ENCODE measurements around the gene DUSP28.

The DUSP28 gene

DNA sequence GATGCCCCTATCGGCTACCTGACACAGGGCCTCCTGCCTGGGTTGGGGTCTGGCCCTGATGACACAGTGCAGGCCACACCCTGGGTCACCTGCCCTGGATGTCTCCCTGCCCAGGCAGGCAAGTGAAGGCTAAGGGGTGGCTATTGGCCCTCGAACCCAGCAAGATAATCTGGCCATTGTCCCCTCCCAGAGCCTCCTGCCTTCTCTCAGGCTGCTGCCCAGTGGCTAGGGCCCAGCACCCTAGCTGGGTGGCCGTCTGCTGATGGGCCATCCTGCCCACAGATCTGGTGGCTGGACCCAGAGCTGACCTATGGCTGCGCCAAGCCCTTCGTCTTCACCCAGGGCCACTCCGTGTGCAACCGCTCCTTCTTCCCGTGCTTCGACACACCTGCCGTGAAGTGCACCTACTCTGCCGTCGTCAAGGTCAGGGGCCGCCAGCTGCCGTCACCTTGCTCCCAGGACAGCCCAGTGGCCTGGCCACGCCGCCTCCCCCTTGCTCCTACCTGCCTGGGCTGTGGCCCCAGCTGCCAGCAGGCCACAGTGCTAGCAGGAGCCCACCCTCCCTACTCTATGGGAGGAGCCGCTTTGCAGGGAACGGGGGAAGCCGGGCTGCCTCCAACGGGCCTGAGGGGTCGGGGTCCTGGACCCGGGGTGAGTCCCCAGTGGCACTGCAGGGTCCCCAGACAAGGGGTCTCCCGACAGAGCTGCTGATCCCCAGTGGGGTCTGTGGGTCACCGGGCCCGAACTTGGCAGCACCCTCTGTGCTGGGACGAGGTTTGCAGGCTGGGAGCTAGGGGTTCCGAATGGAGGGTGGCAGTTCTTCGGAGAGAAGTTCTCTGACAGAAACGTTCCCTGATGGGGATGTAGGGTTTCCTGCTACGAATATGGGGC, 12.2 kb downstream of the DUSP28 start:
- no peak for DNase-seq (ENCODE audit: low read depth)

DNA sequence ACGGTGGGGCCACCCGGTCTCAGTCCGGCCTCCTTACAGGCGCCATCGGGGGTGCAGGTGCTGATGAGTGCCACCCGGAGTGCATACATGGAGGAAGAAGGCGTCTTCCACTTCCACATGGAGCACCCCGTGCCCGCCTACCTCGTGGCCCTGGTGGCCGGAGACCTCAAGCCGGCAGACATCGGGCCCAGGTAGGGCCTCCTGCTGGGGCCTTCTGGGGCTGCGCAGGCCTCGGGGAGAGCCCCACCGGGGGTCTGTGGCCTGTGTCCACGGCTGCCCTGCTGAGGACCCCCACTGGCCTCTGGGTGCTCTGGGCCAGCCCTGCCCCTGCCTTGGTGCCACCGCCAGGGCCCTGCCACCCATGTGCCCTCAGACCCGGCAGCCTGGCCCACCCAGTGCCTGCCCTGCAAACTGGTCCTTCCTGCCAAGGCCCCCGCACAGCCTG, 12.9 kb downstream of the DUSP28 start:
- DNase-seq (ENCODE audit: low read depth), result no peak

DNA sequence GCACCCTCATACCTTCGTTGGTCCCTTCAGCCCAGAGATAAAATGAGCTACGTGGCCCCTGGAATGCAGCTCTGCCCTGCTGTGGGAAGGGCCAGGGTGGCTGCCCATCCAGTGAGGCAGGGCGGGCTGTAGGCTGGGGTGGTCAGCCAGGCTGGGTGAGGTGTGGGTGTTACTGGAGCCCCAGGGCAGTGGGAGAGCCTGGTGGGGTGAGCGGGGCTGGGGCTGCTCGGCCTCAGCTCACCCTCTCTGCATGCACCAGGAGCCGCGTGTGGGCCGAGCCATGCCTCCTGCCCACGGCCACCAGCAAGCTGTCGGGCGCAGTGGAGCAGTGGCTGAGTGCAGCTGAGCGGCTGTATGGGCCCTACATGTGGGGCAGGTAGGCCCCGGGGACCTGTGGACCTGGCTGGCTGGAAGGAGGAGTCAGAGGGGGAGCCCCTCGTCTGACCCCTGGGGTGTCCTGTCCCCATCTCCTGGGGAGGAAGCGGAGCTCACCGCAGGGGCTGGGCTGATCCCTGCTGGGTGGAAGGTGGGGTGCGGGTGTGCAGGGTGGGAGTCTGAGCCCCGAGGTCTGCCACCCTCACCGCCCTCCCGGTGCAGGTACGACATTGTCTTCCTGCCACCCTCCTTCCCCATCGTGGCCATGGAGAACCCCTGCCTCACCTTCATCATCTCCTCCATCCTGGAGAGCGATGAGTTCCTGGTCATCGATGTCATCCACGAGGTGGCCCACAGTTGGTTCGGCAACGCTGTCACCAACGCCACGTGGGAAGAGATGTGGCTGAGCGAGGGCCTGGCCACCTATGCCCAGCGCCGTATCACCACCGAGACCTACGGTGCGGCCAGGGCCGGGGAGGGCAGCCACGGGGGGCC, 13.6 kb downstream of the DUSP28 start:
- no peak for DNase-seq (ENCODE audit: low read depth)

DNA sequence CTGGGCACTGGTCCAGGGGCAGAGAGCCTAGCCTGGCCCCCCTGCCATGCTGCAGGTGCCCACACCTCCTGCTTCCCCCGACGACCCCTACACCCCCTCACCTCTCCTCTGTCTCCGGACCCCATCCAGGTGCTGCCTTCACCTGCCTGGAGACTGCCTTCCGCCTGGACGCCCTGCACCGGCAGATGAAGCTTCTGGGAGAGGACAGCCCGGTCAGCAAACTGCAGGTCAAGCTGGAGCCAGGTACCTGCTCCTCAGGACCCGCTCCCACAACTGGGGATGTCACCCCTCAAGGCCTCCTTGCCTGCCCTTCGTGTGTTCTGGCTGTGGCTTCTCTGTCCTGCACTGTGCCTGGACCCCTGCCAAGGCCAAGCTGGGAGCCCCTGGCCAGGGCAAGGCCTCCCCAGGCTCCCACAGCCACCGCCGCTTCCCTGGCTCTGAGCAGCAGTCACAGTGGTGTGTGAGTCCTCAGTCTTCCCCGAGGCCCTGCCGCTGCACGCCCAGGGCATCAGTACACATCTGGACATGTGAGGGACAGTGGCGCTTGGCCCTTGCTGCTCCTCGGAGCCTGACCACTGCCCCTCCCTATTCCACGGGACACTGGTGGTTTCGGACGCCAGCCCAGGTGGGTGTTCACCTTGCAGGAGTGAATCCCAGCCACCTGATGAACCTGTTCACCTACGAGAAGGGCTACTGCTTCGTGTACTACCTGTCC, 14.4 kb downstream of the DUSP28 start:
- no peak for DNase-seq (ENCODE audit: low read depth)

DNA sequence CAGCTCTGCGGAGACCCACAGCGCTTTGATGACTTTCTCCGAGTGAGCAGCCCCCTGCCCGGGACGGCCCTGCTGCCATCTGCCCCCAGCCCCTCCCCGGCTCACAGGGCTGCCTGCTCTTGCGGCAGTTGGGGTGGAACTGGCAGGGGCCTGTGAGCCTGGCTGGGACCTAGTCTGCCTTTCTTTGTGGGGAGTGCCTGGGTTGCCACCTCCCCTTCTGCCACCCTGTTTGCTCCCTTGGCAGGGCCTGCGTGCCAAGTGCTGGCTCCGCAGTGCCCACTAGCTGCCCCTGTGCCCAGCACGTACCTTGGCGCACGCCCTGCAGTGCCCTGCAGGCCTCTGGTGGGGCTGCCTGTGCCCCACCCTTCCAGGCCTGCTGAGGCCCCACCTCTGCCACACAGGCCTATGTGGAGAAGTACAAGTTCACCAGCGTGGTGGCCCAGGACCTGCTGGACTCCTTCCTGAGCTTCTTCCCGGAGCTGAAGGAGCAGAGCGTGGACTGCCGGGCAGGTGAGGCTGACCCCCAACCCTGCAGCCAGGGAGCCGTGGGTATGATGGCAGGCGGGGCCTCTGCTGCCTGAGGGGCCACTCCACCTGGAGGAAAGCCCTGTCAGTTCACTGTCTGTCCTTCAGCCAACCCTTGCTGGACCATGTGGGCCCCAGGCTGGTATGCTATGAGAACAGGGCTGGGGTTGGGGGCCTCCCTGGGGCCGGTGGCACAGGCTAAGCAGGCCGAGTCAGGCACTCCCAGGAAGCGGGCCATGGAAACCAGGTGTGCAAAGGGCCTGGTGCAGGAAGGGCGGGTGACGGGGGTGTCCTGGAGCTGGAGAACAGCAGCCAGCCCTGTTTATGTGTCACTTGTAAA, 15.2 kb downstream of the DUSP28 start:
- DNase-seq (ENCODE audit: low read depth), result no peak

DNA sequence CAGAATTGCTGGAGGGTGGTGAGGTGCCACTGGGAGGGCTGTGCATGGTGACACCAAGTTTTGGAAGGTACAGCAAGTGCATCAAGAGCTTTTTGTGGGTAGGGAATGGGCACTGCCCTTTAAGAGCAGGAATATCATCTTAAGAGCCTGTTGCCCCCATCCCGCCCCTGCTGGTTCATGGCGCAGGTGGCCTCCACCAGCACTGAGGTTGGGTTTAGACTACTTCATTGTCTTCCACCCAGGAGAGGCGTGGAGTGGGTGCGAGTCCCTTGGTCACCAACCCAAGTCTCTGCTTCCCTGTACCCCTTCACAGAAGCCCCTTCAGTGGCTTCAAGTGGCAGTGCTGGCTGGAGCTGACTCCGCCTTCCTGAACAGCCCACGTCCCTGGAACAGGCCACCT, 15.9 kb downstream of the DUSP28 start:
- DNase-seq (ENCODE audit: low read depth), result no peak

DNA sequence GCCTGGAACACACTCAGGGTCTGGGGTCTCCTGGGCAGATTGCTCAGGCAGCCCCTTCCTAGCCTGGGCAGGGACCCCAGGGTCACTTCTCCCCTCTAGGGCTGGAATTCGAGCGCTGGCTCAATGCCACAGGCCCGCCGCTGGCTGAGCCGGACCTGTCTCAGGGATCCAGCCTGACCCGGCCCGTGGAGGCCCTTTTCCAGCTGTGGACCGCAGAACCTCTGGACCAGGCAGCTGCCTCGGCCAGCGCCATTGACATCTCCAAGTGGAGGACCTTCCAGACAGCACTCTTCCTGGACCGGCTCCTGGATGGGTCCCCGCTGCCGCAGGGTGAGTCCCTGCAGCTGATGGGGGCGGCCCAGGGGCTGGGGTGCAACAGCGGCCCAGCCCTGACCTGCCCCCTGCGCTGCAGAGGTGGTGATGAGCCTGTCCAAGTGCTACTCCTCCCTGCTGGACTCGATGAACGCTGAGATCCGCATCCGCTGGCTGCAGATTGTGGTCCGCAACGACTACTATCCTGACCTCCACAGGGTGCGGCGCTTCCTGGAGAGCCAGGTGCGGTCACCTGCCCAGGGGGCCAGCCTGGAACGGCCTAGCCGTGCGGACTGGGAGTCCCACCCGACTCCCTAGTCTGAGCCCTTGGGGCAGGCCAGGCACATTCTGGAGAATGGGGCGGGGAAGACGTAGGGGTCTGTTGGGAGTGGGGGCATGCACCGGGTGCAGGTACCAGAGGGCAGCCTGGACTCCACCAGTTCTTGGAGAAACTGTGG, 16.5 kb downstream of the DUSP28 start:
- DNase-seq (ENCODE audit: low read depth), result no peak

DNA sequence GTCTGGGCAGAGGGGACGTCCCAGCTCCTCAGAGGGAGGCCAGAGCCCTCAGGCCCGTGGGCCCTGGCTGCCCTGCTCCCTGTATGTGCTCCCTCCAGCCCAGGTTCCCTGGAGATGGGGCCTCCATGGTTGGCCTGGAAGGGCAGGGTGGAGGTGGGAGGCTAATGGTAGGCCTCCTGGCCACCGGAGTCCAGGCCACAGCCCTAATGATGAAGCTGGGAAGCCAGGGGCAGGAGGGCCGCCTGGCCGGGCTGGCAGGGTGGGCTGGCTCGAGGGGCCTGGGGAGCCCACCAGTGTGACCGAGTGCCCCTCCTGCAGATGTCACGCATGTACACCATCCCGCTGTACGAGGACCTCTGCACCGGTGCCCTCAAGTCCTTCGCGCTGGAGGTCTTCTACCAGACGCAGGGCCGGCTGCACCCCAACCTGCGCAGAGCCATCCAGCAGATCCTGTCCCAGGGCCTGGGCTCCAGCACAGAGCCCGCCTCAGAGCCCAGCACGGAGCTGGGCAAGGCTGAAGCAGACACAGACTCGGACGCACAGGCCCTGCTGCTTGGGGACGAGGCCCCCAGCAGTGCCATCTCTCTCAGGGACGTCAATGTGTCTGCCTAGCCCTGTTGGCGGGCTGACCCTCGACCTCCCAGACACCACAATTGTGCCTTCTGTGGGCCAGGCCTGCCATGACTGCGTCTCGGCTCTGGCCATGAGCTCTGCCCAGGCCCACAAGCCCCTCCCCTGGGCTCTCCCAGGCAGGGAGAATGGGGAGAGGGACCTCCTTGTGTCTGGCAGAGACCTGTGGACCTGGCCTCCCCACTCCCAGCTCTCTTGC, 17.3 kb downstream of the DUSP28 start:
- DNase-seq (ENCODE audit: low read depth), result no peak

DNA sequence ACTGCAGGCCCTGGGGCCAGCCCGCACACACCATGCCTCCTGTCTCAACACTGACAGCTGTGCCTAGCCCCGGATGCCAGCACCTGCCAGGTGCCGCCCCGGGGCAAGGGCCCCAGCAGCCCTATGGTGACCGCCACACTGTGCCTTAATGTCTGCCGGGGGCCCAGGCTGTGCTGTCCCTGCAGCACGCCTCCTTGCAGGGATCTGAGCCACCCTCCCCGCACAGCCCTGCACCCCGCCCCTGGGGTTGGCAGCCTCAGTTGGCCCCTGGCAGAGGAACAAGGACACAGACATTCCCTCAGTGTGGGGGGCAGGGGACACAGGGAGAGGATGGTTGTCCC, 17.9 kb downstream of the DUSP28 start:
- DNase-seq (ENCODE audit: low read depth), result no peak

DNA sequence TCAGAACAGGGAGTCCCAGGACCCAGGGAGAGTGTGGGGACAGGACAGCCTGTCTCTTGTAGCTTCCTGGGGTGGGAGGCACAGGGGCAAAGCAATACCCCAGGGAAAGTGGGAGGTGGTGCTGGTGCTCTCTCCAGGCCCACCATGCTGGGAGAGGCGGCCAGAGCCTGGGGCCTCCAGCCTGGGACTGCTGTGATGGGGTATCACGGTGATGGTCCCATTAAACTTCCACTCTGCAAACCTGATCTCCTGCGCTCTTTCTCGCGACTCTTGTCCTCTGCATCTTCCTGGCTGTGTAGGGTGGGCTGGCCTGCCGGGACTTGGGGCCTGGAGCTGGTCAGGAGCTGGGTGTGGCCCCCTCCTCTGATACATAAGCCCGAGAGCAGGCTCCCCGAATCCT, 18.3 kb downstream of the DUSP28 start:
- no peak for DNase-seq (ENCODE audit: low read depth)

DNA sequence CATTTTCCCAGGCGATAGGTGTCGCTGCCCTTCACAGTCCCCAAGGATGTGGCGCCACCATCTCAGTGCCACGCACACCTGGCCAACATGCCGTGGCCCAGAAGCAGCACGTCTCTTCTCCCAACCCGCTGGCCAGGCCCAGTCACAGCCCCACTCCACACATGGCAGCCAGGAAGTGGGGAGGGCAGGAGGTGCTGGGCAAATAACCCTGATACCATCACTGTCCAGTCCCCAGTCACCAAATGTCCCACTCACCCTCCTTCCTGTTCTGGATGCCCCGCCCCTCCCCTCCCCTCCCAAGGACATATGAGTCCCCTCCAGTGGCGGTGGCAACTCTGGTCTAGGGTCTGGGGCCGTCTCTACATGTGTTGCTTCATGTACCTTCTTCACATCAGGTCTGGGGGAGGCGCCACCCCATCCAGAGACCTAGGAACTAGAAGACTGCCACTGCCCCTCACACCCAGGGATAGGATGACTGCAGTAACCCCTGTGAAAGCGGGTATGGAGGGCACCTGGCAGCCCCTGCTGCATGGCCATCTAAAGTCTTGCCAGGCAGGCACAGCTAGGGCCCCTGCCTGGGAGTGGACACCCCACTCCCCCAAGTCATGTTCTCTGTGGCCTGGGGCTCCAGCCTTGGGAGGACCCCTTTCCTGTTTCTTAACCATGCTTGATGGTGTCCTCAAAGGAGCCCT, 19.1 kb downstream of the DUSP28 start:
- no peak for DNase-seq (ENCODE audit: low read depth)

DNA sequence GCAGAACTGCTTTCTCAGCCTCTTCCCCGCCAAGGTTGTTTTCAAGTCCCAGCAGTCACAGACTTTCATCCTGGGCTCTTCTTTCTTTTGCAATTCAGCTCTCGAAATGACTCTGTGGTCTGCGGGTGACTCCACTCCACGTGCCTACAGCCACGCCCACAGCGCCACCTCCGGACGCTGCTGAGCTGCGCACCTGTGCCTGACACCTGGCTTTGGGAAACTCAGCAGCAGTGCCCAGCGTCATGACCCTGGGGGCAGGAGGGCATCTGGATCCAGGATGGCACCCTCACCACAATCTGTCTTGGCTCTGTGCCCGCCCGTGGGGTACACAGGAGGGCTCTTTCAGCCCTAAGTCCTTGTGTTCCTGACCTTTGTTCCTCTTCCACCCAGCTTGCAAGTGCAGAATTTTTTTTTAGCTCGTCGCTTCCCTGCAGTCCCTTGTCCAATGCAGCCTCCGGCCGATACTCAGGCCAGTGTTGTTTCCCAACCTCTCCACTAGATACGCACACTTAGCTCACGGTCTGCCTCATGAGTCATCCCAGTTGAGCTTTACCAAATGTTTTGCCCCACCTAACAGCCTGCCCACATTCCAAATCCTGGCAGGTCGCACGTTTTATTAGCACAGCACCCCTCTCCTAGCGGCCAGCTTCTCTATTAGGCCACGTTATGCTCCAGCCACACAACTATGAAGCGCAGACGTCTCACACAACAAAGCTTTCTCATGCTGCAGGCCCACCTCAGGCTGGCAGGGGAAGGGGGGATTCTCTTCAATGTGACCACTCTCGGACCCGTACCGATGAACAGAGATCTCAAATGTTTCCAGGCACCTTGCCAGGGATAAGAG, 19.8 kb downstream of the DUSP28 start:
- DNase-seq (ENCODE audit: low read depth), result peak; percentile 92

DNA sequence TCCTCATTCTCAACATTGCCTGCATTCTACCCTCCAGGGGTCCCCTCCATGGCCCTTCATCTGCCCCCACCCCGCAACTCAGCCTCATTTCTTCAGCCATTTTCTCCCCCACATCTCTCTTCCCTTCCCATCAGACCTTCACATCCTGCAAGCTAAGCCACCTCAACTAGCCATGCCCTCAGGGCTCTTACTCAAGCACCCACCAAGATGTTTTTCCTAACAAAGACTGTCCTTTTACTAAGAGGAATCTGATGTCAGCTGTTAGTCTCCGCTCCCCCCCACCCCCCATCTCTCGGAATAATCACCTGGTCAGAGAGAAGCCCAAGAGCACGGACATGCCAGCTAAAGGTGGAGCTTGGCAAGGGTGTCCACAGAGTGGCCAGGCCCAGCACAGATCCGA, 21.7 kb downstream of the DUSP28 start:
- no peak for DNase-seq (ENCODE audit: low read depth)

DNA sequence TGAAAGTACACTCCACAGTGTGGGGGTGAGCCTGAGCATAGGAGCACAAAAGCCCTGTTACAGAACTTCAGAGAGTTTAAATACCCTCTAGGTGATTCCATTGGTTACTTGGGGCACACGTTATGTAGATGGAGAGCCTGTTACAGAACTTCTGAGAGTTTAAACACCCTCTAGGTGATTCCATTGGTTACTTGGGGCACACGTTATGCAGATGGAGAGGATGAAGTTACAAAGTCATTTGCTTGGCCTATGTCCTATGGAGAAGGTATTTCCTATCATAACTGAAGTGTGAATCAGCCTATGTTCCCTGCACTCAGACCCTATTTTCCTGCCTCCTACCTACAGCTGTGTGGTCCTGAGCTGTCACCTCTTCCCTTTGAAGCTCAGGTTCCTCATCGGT, 22.6 kb downstream of the DUSP28 start:
- no peak for DNase-seq (ENCODE audit: low read depth)

DNA sequence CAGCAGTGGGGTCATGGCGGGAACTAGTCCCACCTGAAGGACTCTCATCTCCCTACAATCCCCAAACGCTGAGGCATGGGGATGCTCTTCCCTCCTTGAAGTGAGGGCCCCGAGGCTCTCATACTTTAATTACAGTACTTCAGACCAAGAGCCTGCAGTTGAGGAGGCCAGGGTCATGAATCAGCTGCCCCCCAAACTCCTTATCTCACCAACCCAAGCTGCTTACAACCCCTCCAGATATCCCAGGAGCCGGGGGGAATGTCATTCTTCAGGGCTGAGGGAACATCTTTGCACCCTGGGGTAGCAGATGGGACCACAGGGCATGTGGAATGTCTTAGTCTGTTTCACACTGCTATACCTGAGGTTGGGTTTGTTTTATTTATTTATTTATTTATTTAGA, 23.6 kb downstream of the DUSP28 start:
- DNase-seq (ENCODE audit: low read depth), result no peak

DNA sequence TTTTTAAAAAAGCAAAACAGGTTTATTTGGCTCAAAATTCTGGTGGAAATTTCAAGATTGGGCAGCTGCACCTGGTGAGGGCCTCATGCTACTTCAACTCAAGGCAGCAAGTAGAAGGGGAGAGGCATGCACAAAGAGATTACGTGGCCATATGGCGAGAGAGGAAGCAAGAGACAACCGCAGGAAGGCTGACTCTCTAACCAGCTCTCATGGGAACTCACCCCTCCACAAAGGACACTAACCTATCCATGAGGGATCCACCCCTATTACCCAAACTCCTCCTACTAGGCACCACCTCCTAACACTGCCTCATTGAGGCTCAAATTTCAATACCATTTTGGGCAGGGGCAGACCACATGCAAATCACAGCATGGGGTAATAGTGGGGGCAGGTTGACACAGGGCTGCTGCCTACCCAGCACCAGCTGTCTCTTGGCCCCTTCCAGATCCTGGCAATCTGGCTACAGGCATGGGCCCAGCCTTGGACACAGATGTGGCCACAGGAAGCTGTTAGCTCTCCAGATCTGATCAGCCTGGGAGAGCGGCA, 24.4 kb downstream of the DUSP28 start:
- peak; percentile 31 for DNase-seq (ENCODE audit: low read depth)

DNA sequence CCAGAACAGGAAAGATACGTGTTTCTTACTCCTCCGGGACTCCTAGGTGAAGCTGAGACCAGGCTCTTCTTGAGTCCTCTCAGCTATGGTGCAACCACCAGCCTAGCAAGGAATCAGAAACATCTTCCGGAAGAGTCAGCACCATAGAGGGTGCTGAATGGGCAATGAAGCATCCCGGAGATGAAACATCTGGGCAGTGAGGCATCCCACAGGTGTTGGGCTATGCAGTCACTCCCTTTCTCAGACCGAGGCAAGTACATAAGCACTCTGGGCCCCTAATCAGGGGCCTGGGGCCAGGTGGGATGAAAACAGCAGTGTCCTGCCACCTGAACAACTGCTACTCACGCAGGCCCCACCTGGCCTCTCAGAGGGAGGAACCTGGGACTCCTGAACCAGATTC, 24.9 kb downstream of the DUSP28 start:
- DNase-seq (ENCODE audit: low read depth), result no peak

DNA sequence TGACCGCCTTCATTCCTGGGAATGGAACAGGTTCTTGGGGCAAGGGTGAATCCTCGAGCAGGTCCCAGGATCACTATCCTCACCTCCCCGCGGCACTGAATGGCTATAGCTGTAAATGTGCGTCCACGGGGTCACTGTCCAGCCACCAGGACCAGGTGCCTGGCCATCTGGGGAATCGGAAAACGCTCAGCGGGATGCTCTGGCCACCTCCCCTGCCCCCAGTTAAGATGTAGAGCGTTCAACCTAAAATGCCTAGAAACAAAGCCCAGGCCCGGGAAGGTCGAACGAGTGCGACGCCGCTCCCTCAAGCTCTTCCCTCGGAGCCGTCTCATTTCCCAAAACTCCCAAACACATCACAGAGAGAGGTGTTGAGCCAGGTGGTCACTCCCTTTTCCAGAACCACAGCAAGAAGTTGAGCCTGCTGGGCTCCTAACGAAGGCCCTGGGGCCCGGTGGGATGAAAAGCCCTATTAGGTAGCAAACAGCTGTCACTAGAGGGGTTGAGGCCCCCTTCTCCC, 25.6 kb downstream of the DUSP28 start:
- no peak for DNase-seq (ENCODE audit: low read depth)
